Liver (tissue), 3 donors: Measurements from ENCODE around the gene MOGAT3.
"Not testable (repeated sequence)": the region's sequence is repeated elsewhere in the genome, so short reads cannot be mapped to it uniquely, and the experiment has no call there.

ENCODE experiments used
- EGR1 ChIP-seq, 2 donors: IDR thresholded peaks; 2 replicates each; pipeline ENCODE4 v1.6.1; 2016 to 2018; ENCODE audit warnings: antibody characterized with exemption in 2 of 2, low read depth in 2 of 2
- FOXA1 ChIP-seq: IDR thresholded peaks from 2 replicates; pipeline ENCODE4 v1.6.1; 2016; ENCODE audit warnings: antibody characterized with exemption
- HNF4A ChIP-seq, 2 donors: conservative IDR thresholded peaks; 2 replicates each; pipeline ENCODE4 v1.6.1; 2016; ENCODE audit warnings: antibody characterized with exemption in 2 of 2, mild to moderate bottlenecking in 2 of 2
- JUND ChIP-seq, 2 donors: IDR thresholded peaks; 2 replicates each; pipeline ENCODE4 v1.6.1; 2016; ENCODE audit warnings: antibody characterized with exemption in 2 of 2
- NR2F2 ChIP-seq: IDR thresholded peaks from 2 replicates; pipeline ENCODE4 v1.6.1; 2016; ENCODE audit warnings: antibody characterized with exemption
- RAD21 ChIP-seq, 2 donors: IDR thresholded peaks; 2 replicates each; pipeline ENCODE4 v1.6.1; 2016; ENCODE audit warnings: antibody characterized with exemption in 2 of 2, mild to moderate bottlenecking in 2 of 2
- RXRA ChIP-seq, 2 donors: IDR thresholded peaks; 2 replicates each; pipeline ENCODE4 v1.6.1; 2017 to 2018; ENCODE audit warnings: antibody characterized with exemption in 2 of 2, mild to moderate bottlenecking in 1 of 2
- SP1 ChIP-seq: IDR thresholded peaks from 2 replicates; pipeline ENCODE4 v1.6.1; 2018; ENCODE audit warnings: antibody characterized with exemption, mild to moderate bottlenecking
- TAF1 ChIP-seq: conservative IDR thresholded peaks from 2 replicates; pipeline ENCODE4 v1.6.1; 2016; ENCODE audit warnings: antibody characterized with exemption, mild to moderate bottlenecking
- YY1 ChIP-seq: IDR thresholded peaks from 2 replicates; pipeline ENCODE4 v1.6.1; 2016; ENCODE audit warnings: antibody characterized with exemption, mild to moderate bottlenecking
- ZBTB33 ChIP-seq: IDR thresholded peaks from 2 replicates; pipeline ENCODE4 v1.6.1; 2016; ENCODE audit warnings: antibody characterized with exemption
- TF ChIP-seq, protein P1 (sequence below): fragments of 150-350 bp; IDR thresholded peaks from 2 replicates; pipeline ENCODE4 v1.5.1; 2017; ENCODE audit warnings: improper control_type of control experiment, low read depth, low read length; ENCODE audit not compliant: missing input control
- TF ChIP-seq, protein P2 (sequence below): IDR thresholded peaks from 2 replicates; pipeline ENCODE4 v1.6.1; 2016; ENCODE audit warnings: antibody characterized with exemption
- donor health status: healthy.
- donor health status: healthy.

- TF ChIP-seq, protein P1, sequence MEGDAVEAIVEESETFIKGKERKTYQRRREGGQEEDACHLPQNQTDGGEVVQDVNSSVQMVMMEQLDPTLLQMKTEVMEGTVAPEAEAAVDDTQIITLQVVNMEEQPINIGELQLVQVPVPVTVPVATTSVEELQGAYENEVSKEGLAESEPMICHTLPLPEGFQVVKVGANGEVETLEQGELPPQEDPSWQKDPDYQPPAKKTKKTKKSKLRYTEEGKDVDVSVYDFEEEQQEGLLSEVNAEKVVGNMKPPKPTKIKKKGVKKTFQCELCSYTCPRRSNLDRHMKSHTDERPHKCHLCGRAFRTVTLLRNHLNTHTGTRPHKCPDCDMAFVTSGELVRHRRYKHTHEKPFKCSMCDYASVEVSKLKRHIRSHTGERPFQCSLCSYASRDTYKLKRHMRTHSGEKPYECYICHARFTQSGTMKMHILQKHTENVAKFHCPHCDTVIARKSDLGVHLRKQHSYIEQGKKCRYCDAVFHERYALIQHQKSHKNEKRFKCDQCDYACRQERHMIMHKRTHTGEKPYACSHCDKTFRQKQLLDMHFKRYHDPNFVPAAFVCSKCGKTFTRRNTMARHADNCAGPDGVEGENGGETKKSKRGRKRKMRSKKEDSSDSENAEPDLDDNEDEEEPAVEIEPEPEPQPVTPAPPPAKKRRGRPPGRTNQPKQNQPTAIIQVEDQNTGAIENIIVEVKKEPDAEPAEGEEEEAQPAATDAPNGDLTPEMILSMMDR, result not testable (repeated sequence)
- not testable (repeated sequence) for TF ChIP-seq SP1; RAD21 (IDR thresholded peaks at IDR 0.05); JUND (IDR thresholded peaks at IDR 0.05); FOXA1; YY1; RXRA (IDR thresholded peaks at IDR 0.05); ZBTB33; TAF1; NR2F2; HNF4A (conservative IDR thresholded peaks at IDR 0.05); EGR1 (IDR thresholded peaks at IDR 0.05; ENCODE audit: low read depth in 2 of 2)
- TF ChIP-seq, protein P2, sequence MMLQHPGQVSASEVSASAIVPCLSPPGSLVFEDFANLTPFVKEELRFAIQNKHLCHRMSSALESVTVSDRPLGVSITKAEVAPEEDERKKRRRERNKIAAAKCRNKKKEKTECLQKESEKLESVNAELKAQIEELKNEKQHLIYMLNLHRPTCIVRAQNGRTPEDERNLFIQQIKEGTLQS, result not testable (repeated sequence)
Measured at GRCh38 chr7:101199522-101199921, 1.3 kb downstream of the MOGAT3 start.
